Measurements from ENCODE around the gene CD74. TPM values are rescaled to one million over a fixed set of nuclear protein-coding genes. Genes with fewer than 3 reads are reported as not detected.

CD74 gene
- total and polyA plus RNA-seq, 2 of the 8 experiments (the other 6 are each of a cell fraction or from before 2014, with no cell fraction given): 45.9 to 61.0 TPM

DNA sequence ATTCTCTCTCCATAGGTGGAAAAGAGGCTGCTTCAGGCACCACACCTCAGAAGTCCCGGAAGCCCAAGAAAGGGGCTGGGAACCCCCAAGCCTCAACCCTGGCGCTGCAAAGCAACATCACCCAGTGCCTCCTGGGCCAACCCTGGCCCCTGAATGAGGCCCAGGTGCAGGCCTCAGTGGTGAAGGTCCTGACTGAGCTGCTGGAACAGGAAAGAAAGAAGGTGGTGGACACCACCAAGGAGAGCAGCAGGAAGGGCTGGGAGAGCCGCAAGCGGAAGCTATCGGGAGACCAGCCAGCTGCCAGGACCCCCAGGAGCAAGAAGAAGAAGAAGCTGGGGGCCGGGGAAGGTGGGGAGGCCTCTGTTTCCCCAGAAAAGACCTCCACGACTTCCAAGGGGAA is 16.4 kb downstream of the CD74 start (continued):
- TF ChIP-seq, protein P1, sequence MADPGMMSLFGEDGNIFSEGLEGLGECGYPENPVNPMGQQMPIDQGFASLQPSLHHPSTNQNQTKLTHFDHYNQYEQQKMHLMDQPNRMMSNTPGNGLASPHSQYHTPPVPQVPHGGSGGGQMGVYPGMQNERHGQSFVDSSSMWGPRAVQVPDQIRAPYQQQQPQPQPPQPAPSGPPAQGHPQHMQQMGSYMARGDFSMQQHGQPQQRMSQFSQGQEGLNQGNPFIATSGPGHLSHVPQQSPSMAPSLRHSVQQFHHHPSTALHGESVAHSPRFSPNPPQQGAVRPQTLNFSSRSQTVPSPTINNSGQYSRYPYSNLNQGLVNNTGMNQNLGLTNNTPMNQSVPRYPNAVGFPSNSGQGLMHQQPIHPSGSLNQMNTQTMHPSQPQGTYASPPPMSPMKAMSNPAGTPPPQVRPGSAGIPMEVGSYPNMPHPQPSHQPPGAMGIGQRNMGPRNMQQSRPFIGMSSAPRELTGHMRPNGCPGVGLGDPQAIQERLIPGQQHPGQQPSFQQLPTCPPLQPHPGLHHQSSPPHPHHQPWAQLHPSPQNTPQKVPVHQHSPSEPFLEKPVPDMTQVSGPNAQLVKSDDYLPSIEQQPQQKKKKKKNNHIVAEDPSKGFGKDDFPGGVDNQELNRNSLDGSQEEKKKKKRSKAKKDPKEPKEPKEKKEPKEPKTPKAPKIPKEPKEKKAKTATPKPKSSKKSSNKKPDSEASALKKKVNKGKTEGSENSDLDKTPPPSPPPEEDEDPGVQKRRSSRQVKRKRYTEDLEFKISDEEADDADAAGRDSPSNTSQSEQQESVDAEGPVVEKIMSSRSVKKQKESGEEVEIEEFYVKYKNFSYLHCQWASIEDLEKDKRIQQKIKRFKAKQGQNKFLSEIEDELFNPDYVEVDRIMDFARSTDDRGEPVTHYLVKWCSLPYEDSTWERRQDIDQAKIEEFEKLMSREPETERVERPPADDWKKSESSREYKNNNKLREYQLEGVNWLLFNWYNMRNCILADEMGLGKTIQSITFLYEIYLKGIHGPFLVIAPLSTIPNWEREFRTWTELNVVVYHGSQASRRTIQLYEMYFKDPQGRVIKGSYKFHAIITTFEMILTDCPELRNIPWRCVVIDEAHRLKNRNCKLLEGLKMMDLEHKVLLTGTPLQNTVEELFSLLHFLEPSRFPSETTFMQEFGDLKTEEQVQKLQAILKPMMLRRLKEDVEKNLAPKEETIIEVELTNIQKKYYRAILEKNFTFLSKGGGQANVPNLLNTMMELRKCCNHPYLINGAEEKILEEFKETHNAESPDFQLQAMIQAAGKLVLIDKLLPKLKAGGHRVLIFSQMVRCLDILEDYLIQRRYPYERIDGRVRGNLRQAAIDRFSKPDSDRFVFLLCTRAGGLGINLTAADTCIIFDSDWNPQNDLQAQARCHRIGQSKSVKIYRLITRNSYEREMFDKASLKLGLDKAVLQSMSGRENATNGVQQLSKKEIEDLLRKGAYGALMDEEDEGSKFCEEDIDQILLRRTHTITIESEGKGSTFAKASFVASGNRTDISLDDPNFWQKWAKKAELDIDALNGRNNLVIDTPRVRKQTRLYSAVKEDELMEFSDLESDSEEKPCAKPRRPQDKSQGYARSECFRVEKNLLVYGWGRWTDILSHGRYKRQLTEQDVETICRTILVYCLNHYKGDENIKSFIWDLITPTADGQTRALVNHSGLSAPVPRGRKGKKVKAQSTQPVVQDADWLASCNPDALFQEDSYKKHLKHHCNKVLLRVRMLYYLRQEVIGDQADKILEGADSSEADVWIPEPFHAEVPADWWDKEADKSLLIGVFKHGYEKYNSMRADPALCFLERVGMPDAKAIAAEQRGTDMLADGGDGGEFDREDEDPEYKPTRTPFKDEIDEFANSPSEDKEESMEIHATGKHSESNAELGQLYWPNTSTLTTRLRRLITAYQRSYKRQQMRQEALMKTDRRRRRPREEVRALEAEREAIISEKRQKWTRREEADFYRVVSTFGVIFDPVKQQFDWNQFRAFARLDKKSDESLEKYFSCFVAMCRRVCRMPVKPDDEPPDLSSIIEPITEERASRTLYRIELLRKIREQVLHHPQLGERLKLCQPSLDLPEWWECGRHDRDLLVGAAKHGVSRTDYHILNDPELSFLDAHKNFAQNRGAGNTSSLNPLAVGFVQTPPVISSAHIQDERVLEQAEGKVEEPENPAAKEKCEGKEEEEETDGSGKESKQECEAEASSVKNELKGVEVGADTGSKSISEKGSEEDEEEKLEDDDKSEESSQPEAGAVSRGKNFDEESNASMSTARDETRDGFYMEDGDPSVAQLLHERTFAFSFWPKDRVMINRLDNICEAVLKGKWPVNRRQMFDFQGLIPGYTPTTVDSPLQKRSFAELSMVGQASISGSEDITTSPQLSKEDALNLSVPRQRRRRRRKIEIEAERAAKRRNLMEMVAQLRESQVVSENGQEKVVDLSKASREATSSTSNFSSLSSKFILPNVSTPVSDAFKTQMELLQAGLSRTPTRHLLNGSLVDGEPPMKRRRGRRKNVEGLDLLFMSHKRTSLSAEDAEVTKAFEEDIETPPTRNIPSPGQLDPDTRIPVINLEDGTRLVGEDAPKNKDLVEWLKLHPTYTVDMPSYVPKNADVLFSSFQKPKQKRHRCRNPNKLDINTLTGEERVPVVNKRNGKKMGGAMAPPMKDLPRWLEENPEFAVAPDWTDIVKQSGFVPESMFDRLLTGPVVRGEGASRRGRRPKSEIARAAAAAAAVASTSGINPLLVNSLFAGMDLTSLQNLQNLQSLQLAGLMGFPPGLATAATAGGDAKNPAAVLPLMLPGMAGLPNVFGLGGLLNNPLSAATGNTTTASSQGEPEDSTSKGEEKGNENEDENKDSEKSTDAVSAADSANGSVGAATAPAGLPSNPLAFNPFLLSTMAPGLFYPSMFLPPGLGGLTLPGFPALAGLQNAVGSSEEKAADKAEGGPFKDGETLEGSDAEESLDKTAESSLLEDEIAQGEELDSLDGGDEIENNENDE (IDR thresholded peaks at IDR 0.05; ENCODE audit: insufficient replicate concordance, low read length): no peak
- TF ChIP-seq CHD1 (IDR thresholded peaks at IDR 0.05; ENCODE audit: low read depth, low read length): no peak
- TF ChIP-seq NRF1 (IDR thresholded peaks at IDR 0.05; ENCODE audit: low read depth, low read length): no peak
- TF ChIP-seq SIX5 (IDR thresholded peaks at IDR 0.05; ENCODE audit: low read depth, low read length): no peak
- no peak for TF ChIP-seq NANOG (IDR thresholded peaks at IDR 0.05; ENCODE audit: insufficient read depth, low read depth, low read length, poor library complexity, severe bottlenecking)
- TF ChIP-seq TAF1 (IDR thresholded peaks at IDR 0.05; ENCODE audit: low read depth, low read length): no peak
